ENCODE results near the gene HDAC11. TPM values are rescaled to one million over a fixed set of nuclear protein-coding genes. Genes with fewer than 3 reads are reported as not detected.

Gene HDAC11
- total RNA-seq, 1 experiment from 2014 or later: 7.0 TPM

- Histone ChIP-seq H4K5ac (ENCODE audit: insufficient read length, low read depth, low read length) (no peak overlapping the region), H4K8ac (replicated peaks; ENCODE audit: insufficient read length, low read depth, low read length) (no peak overlapping the region), H3K4me1 (ENCODE audit: insufficient read depth, low read length) (peaks cover 2% of the 10 kb centered on the region; the same call in 1 of the 2 replicates), H3K18ac (ENCODE audit: insufficient read length, low read depth, low read length) (no peak overlapping the region), H2AFZ (ENCODE audit: low read length) (no peak overlapping the region), H2AK5ac (ENCODE audit: insufficient read length, low read length) (no peak overlapping the region), H3K79me2 (ENCODE audit: insufficient read depth, low read length) (no peaks in the 10 kb centered on the region), H3K9ac (ENCODE audit: extremely low read depth, insufficient read length, low read length) (no peak overlapping the region), H2BK15ac (ENCODE audit: low read depth, low read length) (no peak overlapping the region), H2BK12ac (ENCODE audit: insufficient read length, low read depth, low read length) (no peak overlapping the region), H3K4me2 (ENCODE audit: insufficient read depth, insufficient read length, low read length) (no peak overlapping the region), H3K4ac (ENCODE audit: low read depth, low read length) (no peak overlapping the region), H3K56ac (ENCODE audit: insufficient read length, low read depth, low read length) (no peak overlapping the region), H3K9me3 (ENCODE audit: control insufficient read depth, low read depth, low read length) (no peaks in the 10 kb centered on the region), H3K23me2 (ENCODE audit: insufficient read length, low read depth, low read length, poor library complexity, severe bottlenecking) (peaks cover 3% of the 10 kb centered on the region), H2BK5ac (ENCODE audit: insufficient read length, low read length) (no peak overlapping the region), H4K91ac (ENCODE audit: insufficient read length, low read depth, low read length) (no peak overlapping the region), H3K27ac (ENCODE audit: insufficient read length, low read depth, low read length) (no peak overlapping the region), H3T11ph (ENCODE audit: low read length) (no peak overlapping the region), H4K20me1 (ENCODE audit: control insufficient read depth, insufficient read depth, insufficient read length) (no peaks in the 10 kb centered on the region), H3K23ac (ENCODE audit: insufficient read length, low read depth, low read length) (no peak overlapping the region), H2BK120ac (ENCODE audit: low read depth, low read length, poor library complexity, severe bottlenecking) (no peak overlapping the region), H3K14ac (ENCODE audit: insufficient read depth, low read length) (no peak overlapping the region), H3K79me1 (ENCODE audit: insufficient read depth, low read depth, low read length, poor library complexity, severe bottlenecking) (no peaks in the 10 kb centered on the region), H2BK20ac (ENCODE audit: low read depth, low read length, poor library complexity, severe bottlenecking) (no peak overlapping the region), H3K27me3 (ENCODE audit: insufficient read depth, low read length) (no peaks in the 10 kb centered on the region; the same call in 1 of the 2 replicates)
- Mint-ChIP-seq H3K4me1 (peaks cover 15 to 25% of the 10 kb centered on the region in 2 experiments), H3K27ac (no peak overlapping the region), H3K36me3 (ENCODE audit: insufficient read depth in 1 of 3, low read depth in 3 of 3) (peaks cover 0 to 5% (median 0%) of the 10 kb centered on the region in 3 experiments; a peak in 4 of 7 replicates), H3K4me3 (no peak overlapping the region), H3K27me3 (ENCODE audit: low read depth) (peaks cover 19% of the 10 kb centered on the region), H3K9me3 (no peaks in the 10 kb centered on the region)
- no CpG with 5 or more reads among the region's 7 CpGs for WGBS (ENCODE audit: extremely low coverage, insufficient read length, low lambda C conversion rate)
- TF ChIP-seq CTCF (conservative IDR thresholded peaks at IDR 0.05): no peak
- DNase-seq: no peak
Observed at GRCh38 chr3:13483286-13483685, 3.2 kb downstream of the HDAC11 start.

Data from H9 (cell line).